ENCODE results near the gene SH3RF3.

GRCh38 chr2:109129356-109129920, 433 bp downstream of the SH3RF3 start:
- TF ChIP-seq TAF1 (IDR thresholded peaks at IDR 0.05; ENCODE audit: low read depth, low read length) (no peak), POLR2A (IDR thresholded peaks at IDR 0.05; ENCODE audit: low read depth, low read length) (no peak), POLR2AphosphoS5 (IDR thresholded peaks at IDR 0.05; ENCODE audit: low read depth, low read length) (no peak)
